Measurements from ENCODE around the gene ARHGAP24. TPM values are rescaled to one million over a fixed set of nuclear protein-coding genes. Genes with fewer than 3 reads are reported as not detected.
"Not testable (repeated sequence)": the region's sequence is repeated elsewhere in the genome, so short reads cannot be mapped to it uniquely, and the experiment has no call there.

The ARHGAP24 gene
- total RNA-seq, 1 donor from 2014 or later, result 10.9 TPM

GRCh38 chr4:85833302-85833701 is 358.4 kb downstream of the ARHGAP24 start:
- no peak for DNase-seq (ENCODE audit: extremely low spot score, unreplicated experiment)
- Mint-ChIP-seq H3K27ac (peak overlapping the region; percentile 10), H3K4me3 (no peak overlapping the region), H3K27me3 (no peaks in the 10 kb centered on the region), H3K36me3 (no peaks in the 10 kb centered on the region), H3K4me1 (ENCODE audit: unreplicated experiment) (peaks cover 21% of the 10 kb centered on the region), H3K9me3 (no peaks in the 10 kb centered on the region)
- TF ChIP-seq, protein P1, sequence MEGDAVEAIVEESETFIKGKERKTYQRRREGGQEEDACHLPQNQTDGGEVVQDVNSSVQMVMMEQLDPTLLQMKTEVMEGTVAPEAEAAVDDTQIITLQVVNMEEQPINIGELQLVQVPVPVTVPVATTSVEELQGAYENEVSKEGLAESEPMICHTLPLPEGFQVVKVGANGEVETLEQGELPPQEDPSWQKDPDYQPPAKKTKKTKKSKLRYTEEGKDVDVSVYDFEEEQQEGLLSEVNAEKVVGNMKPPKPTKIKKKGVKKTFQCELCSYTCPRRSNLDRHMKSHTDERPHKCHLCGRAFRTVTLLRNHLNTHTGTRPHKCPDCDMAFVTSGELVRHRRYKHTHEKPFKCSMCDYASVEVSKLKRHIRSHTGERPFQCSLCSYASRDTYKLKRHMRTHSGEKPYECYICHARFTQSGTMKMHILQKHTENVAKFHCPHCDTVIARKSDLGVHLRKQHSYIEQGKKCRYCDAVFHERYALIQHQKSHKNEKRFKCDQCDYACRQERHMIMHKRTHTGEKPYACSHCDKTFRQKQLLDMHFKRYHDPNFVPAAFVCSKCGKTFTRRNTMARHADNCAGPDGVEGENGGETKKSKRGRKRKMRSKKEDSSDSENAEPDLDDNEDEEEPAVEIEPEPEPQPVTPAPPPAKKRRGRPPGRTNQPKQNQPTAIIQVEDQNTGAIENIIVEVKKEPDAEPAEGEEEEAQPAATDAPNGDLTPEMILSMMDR (conservative IDR thresholded peaks at IDR 0.05), result no peak

DNA sequence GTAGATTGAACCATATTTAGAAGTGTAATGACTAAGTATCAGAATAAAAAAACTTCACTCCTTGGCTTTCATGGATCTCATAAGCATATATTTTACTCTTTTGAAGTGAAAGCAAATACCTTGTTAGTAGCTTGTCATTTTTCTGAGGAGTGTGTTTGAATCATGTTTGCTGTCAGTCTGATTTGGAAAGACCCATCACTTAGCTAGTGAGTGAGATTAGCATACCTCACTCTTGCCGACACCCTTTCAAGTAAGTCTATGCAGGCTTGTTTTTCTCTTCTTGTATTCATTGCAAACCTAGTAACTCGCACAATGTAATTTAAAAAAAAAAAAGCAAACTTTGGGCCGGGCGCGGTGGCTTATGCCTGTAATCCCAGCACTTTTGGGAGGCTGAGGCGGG is 360.0 kb downstream of the ARHGAP24 start:
- H3K36me3 Mint-ChIP-seq, result no peaks in the 10 kb centered on the region
- no peak for DNase-seq (ENCODE audit: extremely low spot score, unreplicated experiment)
- no peaks in the 10 kb centered on the region for H3K27me3 Mint-ChIP-seq
- peaks cover 18% of the 10 kb centered on the region for H3K4me1 Mint-ChIP-seq (ENCODE audit: unreplicated experiment)
- H3K9me3 Mint-ChIP-seq, result no peaks in the 10 kb centered on the region
- H3K27ac Mint-ChIP-seq, result no peak overlapping the region
- TF ChIP-seq, protein P1 (conservative IDR thresholded peaks at IDR 0.05), result no peak
- H3K4me3 Mint-ChIP-seq, result no peak overlapping the region

DNA sequence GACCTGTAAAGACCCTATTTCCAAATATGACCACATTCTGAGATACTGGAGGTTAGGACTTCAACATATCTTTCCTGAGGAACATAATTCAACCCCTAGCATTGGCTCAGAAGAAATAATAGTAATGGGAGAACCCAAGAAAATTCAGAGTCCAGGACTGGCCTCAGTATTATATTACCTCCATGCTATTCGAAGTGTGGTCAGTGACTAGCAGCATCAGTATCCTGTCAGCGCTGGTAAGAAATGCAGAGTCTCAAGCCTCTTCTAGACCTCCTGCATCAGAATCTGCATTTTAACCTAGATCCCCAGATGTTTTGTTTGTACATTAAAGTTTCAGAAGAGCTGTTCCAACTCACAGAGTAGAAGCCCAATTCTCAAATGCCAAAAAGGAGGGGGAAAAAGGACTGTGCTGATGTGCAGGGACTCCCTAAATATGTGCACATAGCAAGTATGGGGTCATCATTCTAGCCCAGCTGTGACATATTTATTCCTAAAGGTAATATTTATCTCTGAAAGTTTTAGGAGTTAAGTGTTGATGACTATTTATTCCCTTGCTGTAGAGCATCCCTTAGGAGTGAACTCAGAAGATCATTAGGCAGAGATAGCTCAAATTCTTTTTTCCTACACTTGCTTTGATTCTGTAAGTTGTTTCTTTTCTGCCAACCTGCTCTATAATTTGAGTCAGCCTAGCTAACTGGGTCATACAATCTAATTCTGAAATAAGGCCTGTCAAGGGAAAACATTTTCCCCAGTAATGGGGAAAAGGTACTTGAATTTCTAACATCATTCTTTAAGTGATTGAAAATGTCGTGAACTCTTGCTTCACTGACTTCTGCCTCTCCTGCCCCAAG is 361.9 kb downstream of the ARHGAP24 start:
- Mint-ChIP-seq H3K4me3 (no peak overlapping the region), H3K27ac (no peak overlapping the region), H3K36me3 (no peaks in the 10 kb centered on the region), H3K27me3 (no peaks in the 10 kb centered on the region), H3K4me1 (ENCODE audit: unreplicated experiment) (peaks cover 18% of the 10 kb centered on the region), H3K9me3 (no peaks in the 10 kb centered on the region)
- DNase-seq (ENCODE audit: extremely low spot score, unreplicated experiment), result no peak
- TF ChIP-seq, protein P1 (conservative IDR thresholded peaks at IDR 0.05), result no peak

DNA sequence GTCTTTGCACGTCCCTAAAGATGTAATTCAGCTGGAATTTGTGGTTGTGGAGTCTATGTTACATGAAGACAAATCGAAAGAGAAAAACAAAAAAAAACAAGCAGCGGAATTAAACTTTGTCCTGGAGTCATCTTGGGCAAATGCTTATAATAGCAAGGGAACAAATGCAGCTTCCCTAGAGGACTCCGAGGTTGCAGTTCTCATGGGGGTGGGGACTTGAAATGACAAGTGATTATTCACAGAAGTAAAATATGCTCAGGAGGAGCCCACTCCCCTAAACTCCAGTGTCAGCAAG is 362.4 kb downstream of the ARHGAP24 start:
- TF ChIP-seq, protein P1 (conservative IDR thresholded peaks at IDR 0.05), result no peak
- no peak overlapping the region for H3K4me3 Mint-ChIP-seq
- H3K36me3 Mint-ChIP-seq, result no peaks in the 10 kb centered on the region

GRCh38 chr4:85839981-85840451 is 365.1 kb downstream of the ARHGAP24 start:
- DNase-seq (ENCODE audit: extremely low spot score, unreplicated experiment); H3K36me3 Mint-ChIP-seq; H3K9me3 Mint-ChIP-seq; H3K4me3 Mint-ChIP-seq; H3K27ac Mint-ChIP-seq; H3K27me3 Mint-ChIP-seq: not testable (repeated sequence)
- peaks cover 12% of the 10 kb centered on the region for H3K4me1 Mint-ChIP-seq (ENCODE audit: unreplicated experiment)

More for the DNA sequence above, 362.4 kb downstream of the ARHGAP24 start:
- no peak for DNase-seq (ENCODE audit: extremely low spot score, unreplicated experiment)
- peaks cover 18% of the 10 kb centered on the region for H3K4me1 Mint-ChIP-seq (ENCODE audit: unreplicated experiment)
- H3K9me3 Mint-ChIP-seq, result no peaks in the 10 kb centered on the region
- no peaks in the 10 kb centered on the region for H3K27me3 Mint-ChIP-seq
- H3K27ac Mint-ChIP-seq, result no peak overlapping the region

GRCh38 chr4:85842540-85842939 is 367.6 kb downstream of the ARHGAP24 start:
- H3K36me3 Mint-ChIP-seq, result no peaks in the 10 kb centered on the region
- no peak overlapping the region for H3K27ac Mint-ChIP-seq

DNA sequence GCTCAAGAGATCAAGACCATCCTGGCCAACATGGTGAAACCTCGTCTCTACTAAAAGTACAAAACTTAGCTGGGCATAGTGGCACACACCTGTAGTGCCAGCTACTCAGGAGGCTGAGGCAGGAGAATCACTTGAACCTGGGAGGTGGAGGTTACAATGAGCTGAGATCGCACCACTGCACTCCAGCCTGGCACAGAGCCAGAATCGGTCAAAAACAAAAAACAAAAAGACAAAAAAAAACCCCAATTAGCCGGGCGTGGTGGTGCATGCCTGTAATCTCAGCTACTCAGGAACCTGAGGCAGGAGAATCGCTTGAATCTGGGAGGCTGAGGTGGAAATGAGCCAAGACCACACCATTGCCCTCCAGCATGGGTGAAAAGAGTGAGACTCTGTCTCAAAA is 378.8 kb downstream of the ARHGAP24 start:
- not testable (repeated sequence) for H3K4me1 Mint-ChIP-seq (ENCODE audit: unreplicated experiment); H3K27me3 Mint-ChIP-seq

More at GRCh38 chr4:85842540-85842939, 367.6 kb downstream of the ARHGAP24 start:
- TF ChIP-seq, protein P1 (conservative IDR thresholded peaks at IDR 0.05), result no peak
- Mint-ChIP-seq H3K9me3 (no peaks in the 10 kb centered on the region), H3K4me3 (no peak overlapping the region), H3K4me1 (ENCODE audit: unreplicated experiment) (peaks cover 4% of the 10 kb centered on the region), H3K27me3 (no peaks in the 10 kb centered on the region)
- DNase-seq (ENCODE audit: extremely low spot score, unreplicated experiment), result no peak

More for the DNA sequence above, 378.8 kb downstream of the ARHGAP24 start:
- DNase-seq (ENCODE audit: extremely low spot score, unreplicated experiment); H3K36me3 Mint-ChIP-seq; H3K9me3 Mint-ChIP-seq; H3K27ac Mint-ChIP-seq; H3K4me3 Mint-ChIP-seq: not testable (repeated sequence)

Measured in type B pancreatic cell (in vitro differentiated cells).